ENCODE results near the gene SLC35F4.
"Not testable (repeated sequence)": the region's sequence is repeated elsewhere in the genome, so short reads cannot be mapped to it uniquely, and the experiment has no call there.

Gene SLC35F4

DNA sequence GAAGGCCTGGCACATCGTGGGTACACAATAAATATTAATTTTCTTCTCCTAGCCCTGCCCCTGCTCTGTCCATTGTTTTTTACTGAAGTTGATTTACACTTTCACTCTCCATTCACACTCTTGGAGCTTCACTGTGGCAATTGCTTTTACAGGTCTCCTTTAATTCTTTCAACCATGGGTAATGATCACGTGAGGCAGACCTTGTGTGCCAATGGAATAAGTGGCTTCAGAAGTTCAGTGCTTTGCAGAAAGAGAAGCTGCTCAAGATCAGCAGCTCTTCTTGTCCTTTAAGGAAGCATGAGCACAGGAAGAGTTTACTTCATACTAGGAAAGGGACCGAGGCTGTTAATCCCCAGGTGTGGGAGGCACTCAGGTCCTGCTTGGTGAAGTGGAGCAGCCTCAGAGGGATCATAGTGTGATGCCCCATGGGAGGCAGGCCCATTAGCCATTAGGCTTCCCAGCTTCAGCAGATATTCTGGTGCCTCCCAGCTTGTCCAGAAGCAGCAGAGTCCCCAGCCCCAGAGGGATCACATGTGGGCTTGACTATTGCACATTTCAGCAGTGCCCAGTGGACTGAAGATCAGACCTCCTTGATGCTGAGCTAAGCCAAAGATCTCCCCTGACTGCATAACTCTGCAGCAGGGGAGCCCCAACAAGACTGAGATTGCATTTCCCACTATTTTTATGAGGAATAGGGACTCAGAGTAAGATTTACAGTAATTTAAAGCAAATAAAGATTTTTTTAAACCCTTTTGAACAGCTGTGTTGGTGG is 5.0 kb upstream of the SLC35F4 start:
- no peak overlapping the region for H3K4me3 ChIP-seq (ENCODE audit: low read depth, low read length)
- TF ChIP-seq, protein P1, sequence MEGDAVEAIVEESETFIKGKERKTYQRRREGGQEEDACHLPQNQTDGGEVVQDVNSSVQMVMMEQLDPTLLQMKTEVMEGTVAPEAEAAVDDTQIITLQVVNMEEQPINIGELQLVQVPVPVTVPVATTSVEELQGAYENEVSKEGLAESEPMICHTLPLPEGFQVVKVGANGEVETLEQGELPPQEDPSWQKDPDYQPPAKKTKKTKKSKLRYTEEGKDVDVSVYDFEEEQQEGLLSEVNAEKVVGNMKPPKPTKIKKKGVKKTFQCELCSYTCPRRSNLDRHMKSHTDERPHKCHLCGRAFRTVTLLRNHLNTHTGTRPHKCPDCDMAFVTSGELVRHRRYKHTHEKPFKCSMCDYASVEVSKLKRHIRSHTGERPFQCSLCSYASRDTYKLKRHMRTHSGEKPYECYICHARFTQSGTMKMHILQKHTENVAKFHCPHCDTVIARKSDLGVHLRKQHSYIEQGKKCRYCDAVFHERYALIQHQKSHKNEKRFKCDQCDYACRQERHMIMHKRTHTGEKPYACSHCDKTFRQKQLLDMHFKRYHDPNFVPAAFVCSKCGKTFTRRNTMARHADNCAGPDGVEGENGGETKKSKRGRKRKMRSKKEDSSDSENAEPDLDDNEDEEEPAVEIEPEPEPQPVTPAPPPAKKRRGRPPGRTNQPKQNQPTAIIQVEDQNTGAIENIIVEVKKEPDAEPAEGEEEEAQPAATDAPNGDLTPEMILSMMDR (IDR thresholded peaks at IDR 0.05; ENCODE audit: control insufficient read depth, extremely low read depth, insufficient read depth): no peak
- DNase-seq (ENCODE audit: low read depth): no peak

DNA sequence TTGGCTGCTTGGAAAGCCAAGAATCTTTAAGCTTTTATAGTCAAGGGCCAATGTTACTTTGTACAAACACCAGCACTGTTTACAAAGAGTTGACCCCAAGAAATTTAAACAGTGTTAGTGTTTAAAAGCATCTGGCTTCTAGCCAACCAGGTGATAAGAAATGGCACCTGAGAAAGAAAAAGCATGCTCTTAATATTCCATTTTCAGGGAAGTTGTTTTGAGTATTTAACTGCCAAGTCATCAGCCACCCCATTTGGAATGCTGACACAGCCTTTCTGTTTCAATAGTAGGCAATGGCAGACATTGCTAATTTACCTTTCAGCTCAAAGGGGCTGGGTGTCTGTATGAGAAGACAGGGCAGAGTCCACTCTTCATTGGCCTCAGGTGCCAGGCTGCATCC is 3.7 kb upstream of the SLC35F4 start:
- DNase-seq (ENCODE audit: low read depth): no peak
- TF ChIP-seq, protein P1 (IDR thresholded peaks at IDR 0.05; ENCODE audit: control insufficient read depth, extremely low read depth, insufficient read depth): no peak
- no peak overlapping the region for H3K4me3 ChIP-seq (ENCODE audit: low read depth, low read length)

DNA sequence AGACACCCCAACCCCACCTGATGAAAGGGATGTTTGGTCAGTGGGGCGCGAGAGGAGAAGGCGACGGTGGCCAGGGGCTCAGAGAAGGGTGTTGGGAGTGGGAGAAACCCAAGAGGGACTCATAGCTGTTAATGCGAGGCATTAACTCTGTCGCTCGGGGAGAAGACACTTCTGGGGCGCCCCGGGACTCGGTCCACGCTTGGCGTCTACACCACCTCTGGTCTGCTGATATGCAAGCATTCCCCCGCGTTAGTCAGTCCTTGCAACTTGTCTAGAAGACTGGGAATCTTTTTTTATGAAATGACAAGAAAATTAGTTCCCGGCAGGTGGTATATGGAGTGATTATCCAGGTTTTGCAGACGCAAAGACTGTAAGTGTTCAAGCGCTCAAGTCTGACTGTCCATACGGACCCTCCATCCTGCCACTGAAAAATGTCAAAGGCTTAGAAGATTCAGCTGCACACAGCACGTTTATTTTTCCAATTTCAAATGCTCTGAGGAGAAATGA is 360 bp upstream of the SLC35F4 start:
- TF ChIP-seq, protein P1 (IDR thresholded peaks at IDR 0.05; ENCODE audit: control insufficient read depth, extremely low read depth, insufficient read depth): no peak
- H3K4me3 ChIP-seq (ENCODE audit: low read depth, low read length): no peak overlapping the region
- DNase-seq (ENCODE audit: low read depth): no peak

DNA sequence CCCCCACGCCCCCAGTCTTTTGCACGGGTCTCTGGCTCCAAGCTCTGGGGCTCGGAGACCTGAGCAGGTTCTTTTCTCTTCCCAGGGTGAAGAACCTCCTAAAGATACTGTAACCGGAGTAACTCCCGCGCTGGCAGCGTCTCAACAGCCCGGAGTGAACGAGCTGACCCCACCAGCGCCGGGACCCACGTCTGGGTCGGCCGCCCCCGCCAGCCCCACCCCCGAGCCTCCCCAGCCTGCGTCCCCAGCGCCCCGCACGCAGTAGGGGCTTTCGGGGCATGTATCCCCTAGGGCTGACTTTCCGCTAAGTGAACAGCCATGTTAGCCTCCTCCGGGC is 858 bp downstream of the SLC35F4 start:
- no peak overlapping the region for H3K4me3 ChIP-seq (ENCODE audit: low read depth, low read length)
- DNase-seq (ENCODE audit: low read depth): no peak
- TF ChIP-seq, protein P1 (IDR thresholded peaks at IDR 0.05; ENCODE audit: control insufficient read depth, extremely low read depth, insufficient read depth): no peak

DNA sequence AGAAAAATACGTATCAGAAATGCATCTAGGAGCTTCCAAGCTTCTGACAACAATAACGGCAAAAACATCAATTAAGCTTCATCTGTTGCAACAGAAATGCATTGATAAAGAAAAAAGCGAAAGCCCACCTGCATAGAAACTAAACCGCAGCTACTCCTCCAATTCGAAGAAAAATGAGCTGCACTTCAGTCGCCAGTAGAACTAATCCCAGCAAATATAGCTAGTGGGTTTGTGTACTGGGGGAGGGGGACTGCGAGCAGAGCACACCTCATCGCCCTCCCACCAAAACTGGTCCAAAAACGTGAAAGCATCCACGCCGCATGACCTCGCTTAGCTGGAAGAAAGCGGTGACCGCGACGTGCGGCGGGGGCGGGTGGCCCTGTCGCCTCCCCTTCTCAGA is 1.2 kb downstream of the SLC35F4 start:
- no peak overlapping the region for H3K4me3 ChIP-seq (ENCODE audit: low read depth, low read length)
- no peak for DNase-seq (ENCODE audit: low read depth)
- TF ChIP-seq, protein P1 (IDR thresholded peaks at IDR 0.05; ENCODE audit: control insufficient read depth, extremely low read depth, insufficient read depth): no peak

DNA sequence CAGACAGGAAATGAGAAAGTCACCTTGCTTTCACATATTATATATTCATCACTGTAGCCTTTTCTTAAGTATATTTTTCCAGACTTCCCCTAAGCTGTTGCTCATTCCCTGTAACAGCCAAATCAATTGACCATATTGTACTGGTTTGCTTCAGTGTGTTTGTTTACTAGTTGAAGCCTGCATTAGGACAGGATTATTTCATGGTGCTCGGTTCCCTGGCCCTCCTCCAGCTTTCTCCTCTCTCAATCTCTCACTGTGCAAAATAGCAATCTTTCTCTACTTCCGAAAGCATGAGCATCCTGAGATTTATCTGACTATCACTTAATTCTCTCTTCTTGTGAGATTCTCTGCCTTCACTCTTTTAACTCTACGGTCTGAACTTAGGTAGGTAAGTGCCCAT is 2.4 kb downstream of the SLC35F4 start:
- TF ChIP-seq, protein P1 (IDR thresholded peaks at IDR 0.05; ENCODE audit: control insufficient read depth, extremely low read depth, insufficient read depth): no peak
- no peak for DNase-seq (ENCODE audit: low read depth)
- H3K4me3 ChIP-seq (ENCODE audit: low read depth, low read length): no peak overlapping the region

DNA sequence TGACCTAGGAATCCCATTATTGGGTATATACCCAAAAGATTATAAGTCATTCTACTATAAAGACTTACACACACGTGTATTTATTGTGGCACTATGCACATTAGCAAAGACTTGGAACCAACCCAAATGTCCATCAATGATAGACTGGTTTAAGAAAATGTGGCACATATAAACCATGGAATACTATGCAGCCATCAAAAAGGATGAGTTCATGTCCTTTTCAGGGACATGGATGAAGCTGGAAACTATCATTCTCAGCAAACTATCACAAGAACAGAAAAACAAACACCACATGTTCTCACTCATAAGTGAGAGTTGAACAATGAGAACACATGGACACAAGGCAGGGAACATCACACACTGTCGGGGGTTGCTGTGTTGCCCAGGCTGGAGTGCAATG is 10.2 kb downstream of the SLC35F4 start:
- DNase-seq (ENCODE audit: low read depth); H3K4me3 ChIP-seq (ENCODE audit: low read depth, low read length): not testable (repeated sequence)

Data from LNCaP clone FGC (cell line).